Breast epithelium (tissue), 4 donors: ENCODE results near the gene TMEM50B. TPM values are rescaled to one million over a fixed set of nuclear protein-coding genes. Genes with fewer than 3 reads are reported as not detected.
"Not testable (repeated sequence)": the region's sequence is repeated elsewhere in the genome, so short reads cannot be mapped to it uniquely, and the experiment has no call there.

Source experiments
- DNase-seq, 2 donors: peaks; one replicate each; pipeline ENCODE4 v3.0.0-alpha.2; 2019; ENCODE audit warnings: low spot score in 2 of 2
- H3K27ac ChIP-seq, 2 donors: fragments of 200-600 bp; sonication (generic) in 1 of 2; one replicate each; pipeline ENCODE4 v1.5.1; 2016 to 2019; ENCODE audit warnings: mild to moderate bottlenecking in 1 of 2
- H3K27me3 ChIP-seq, 2 donors: fragments of 200-600 bp; sonication (generic) in 1 of 2; one replicate each; pipeline versions ENCODE4 v1.5.1 to v1.6.0; 2017 to 2019; ENCODE audit warnings: control low read depth in 1 of 2, mild to moderate bottlenecking in 1 of 2
- H3K36me3 ChIP-seq: fragments of 200-600 bp; one replicate; pipeline ENCODE4 v1.5.1; 2019
- H3K4me1 ChIP-seq, 2 donors: fragments of 200-600 bp; sonication (generic); one replicate each; pipeline ENCODE4 v1.5.1; 2016 to 2019; ENCODE audit warnings: control low read depth in 1 of 2
- H3K4me3 ChIP-seq, 3 donors: fragments of 200-600 bp; sonication (generic); 1 replicate in 2 of 3; 2 replicates in 1 of 3; pipeline ENCODE4 v1.5.1; 2016 to 2019; ENCODE audit warnings: mild to moderate bottlenecking in 3 of 3, moderate library complexity in 2 of 3
- H3K9me3 ChIP-seq, 2 donors: fragments of 200-600 bp; sonication (generic) in 1 of 2; one replicate each; pipeline ENCODE4 v1.5.1; 2016 to 2019; ENCODE audit warnings: control low read depth in 1 of 2
- POLR2A ChIP-seq: fragments of 450-650 bp; IDR thresholded peaks from one replicate; pipeline ENCODE4 v1.6.1; 2016; ENCODE audit warnings: antibody characterized with exemption, mild to moderate bottlenecking, moderate library complexity
- POLR2AphosphoS5 ChIP-seq, 3 donors: sonication (generic); formaldehyde crosslinking; IDR thresholded peaks; one replicate each; pipeline ENCODE4 v1.6.1; 2017; ENCODE audit warnings: antibody characterized with exemption in 3 of 3
- intact Hi-C: fragments of 100-400 bp; cut with DNase I; formaldehyde crosslinking; loops from one replicate; pipeline ENCODE4 v1.15.1; 2023; ENCODE audit warnings: low total_unique reads
- total RNA-seq, 3 donors: library from RNA; depleted of rRNA; stranded (reverse); fragments of >200 nt; gene quantifications; one replicate each; pipeline ENCODE4 v1.1.0, GENCODE V29; 2016
- TF ChIP-seq, protein P1 (sequence below), 3 donors: fragments of 450-650 bp; IDR thresholded peaks; one replicate each; pipeline ENCODE4 v1.5.1; 2016 to 2017; ENCODE audit warnings: antibody characterized with exemption in 3 of 3, mild to moderate bottlenecking in 3 of 3, moderate library complexity in 3 of 3

TMEM50B gene
- total RNA-seq, 3 donors from 2014 or later: 88.8 to 92.8 (median 91.8) TPM

DNA sequence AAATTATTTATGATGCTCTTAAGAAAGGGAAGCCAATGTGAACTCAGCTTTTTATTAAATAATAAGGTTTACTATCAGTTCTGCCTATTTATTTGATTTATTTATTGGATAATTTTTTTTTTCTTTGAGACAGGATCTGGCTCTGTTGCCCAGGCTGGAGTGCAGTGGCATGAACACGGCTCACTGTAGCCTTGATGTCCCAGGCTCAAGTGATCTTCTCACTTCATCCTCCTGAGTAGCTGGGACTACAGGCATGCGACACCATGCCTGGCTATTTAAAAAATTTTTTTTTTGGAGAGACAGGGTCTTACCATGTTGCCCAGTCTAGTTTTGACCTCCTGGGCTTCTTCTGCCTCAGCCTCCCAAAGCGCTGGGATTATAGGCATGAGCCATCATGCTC is 32.7 kb upstream of the TMEM50B start:
- TF ChIP-seq, protein P1, sequence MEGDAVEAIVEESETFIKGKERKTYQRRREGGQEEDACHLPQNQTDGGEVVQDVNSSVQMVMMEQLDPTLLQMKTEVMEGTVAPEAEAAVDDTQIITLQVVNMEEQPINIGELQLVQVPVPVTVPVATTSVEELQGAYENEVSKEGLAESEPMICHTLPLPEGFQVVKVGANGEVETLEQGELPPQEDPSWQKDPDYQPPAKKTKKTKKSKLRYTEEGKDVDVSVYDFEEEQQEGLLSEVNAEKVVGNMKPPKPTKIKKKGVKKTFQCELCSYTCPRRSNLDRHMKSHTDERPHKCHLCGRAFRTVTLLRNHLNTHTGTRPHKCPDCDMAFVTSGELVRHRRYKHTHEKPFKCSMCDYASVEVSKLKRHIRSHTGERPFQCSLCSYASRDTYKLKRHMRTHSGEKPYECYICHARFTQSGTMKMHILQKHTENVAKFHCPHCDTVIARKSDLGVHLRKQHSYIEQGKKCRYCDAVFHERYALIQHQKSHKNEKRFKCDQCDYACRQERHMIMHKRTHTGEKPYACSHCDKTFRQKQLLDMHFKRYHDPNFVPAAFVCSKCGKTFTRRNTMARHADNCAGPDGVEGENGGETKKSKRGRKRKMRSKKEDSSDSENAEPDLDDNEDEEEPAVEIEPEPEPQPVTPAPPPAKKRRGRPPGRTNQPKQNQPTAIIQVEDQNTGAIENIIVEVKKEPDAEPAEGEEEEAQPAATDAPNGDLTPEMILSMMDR (IDR thresholded peaks at IDR 0.05): no peak
- TF ChIP-seq POLR2A (no peak), POLR2AphosphoS5 (IDR thresholded peaks at IDR 0.05) (no peak)
- H3K36me3 ChIP-seq: no peaks in the 10 kb centered on the region

DNA sequence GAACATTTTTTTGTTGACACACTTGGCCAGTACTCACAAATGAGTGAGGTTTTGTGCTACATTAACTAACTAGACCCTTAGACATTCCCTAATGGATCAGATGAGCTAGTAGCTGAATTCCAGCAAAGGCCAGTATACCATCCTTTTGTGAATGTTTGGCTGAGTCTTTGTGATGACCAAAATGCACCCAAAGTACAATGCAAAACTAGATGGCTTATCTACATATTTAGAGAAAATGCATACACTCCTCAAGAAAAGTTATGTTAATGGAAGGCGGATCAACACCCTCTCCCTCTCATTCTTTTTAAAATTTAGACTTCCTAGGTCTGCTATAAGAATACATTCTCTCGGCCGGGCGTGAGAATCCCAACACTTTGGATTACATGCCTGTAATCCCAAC is 31.9 kb upstream of the TMEM50B start:
- no peak for DNase-seq
- H3K4me1 ChIP-seq: no peaks in the 10 kb centered on the region
- H3K27me3 ChIP-seq: no peaks in the 10 kb centered on the region
- TF ChIP-seq POLR2AphosphoS5 (IDR thresholded peaks at IDR 0.05) (no peak), POLR2A (no peak)
- TF ChIP-seq, protein P1 (IDR thresholded peaks at IDR 0.05): no peak
- no peaks in the 10 kb centered on the region for H3K9me3 ChIP-seq
- H3K27ac ChIP-seq: no peak overlapping the region
- intact Hi-C loops: no loop called here
- no peaks in the 10 kb centered on the region for H3K36me3 ChIP-seq
- no peak overlapping the region for H3K4me3 ChIP-seq

More for the DNA sequence above, 32.7 kb upstream of the TMEM50B start:
- no peak overlapping the region for H3K27ac ChIP-seq
- intact Hi-C loops: no loop called here
- H3K9me3 ChIP-seq: no peaks in the 10 kb centered on the region
- no peak overlapping the region for H3K4me3 ChIP-seq
- no peaks in the 10 kb centered on the region for H3K27me3 ChIP-seq
- DNase-seq: no peak
- no peaks in the 10 kb centered on the region for H3K4me1 ChIP-seq

DNA sequence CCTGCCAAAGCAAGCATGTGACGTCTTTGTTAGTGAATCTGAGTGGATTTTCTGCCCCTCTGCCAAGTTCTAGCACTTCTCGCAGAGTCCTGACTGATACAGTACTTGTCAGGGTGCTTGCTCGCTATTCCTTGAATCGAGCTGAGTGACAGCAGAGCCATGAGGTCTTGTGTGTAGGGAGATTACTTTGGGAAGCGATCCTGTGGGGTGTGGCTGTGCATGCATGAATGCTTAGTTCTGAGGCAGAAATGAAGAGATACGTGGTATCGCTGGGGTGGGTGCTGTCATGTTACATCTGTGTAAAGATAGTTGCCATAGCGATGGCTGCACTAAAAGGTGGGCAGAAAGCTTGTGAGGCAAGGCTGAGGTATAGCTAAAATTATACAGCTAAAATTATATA is 31.1 kb upstream of the TMEM50B start:
- H3K4me3 ChIP-seq: no peak overlapping the region
- no peak overlapping the region for H3K27ac ChIP-seq
- H3K27me3 ChIP-seq: no peaks in the 10 kb centered on the region
- intact Hi-C loops: no loop called here
- TF ChIP-seq POLR2AphosphoS5 (IDR thresholded peaks at IDR 0.05) (no peak), POLR2A (no peak)
- TF ChIP-seq, protein P1 (IDR thresholded peaks at IDR 0.05): no peak
- H3K4me1 ChIP-seq: no peaks in the 10 kb centered on the region
- DNase-seq: no peak
- H3K9me3 ChIP-seq: no peaks in the 10 kb centered on the region
- H3K36me3 ChIP-seq: no peaks in the 10 kb centered on the region

DNA sequence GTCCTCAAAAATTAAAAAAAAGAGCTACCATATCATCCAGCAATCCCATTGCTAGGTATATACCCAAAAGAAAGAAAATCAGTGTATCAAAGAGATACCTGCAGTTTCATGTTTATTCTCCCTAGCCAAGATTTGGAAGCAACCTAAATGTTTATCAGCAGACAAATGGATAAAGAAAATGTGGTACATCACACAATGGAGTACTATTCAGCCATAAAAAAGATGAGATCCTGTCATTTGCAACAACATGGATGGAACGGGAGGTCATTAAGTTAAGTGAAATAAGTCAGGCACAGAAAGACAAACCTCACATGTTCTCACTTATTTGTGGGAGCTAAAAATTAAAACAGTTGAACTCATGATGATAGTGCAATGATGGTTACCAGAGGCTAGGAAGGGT is 27.2 kb upstream of the TMEM50B start:
- H3K27ac ChIP-seq, H3K4me1 ChIP-seq, H3K36me3 ChIP-seq, DNase-seq, H3K27me3 ChIP-seq, H3K4me3 ChIP-seq, intact Hi-C loops, H3K9me3 ChIP-seq: not testable (repeated sequence)

DNA sequence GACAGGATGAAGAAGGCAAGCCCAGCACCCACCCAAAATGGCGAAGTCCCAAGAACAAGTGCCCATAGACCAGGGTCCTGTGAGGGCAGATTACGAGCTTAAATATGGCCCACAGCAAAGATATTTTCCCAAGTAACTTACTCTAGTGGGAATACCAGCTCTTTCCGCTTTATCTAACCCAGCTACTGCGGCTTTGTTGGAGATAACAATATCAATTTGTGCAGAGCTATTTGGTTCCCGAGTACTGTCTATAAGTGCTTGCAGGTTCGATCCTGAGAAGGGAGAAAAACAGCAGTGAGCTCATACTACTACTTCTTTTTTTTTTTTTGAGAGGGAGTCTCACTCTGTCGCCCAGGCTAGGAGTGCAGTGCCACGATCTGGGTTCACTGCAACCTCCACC is 26.1 kb upstream of the TMEM50B start:
- intact Hi-C loops: no loop called here
- H3K36me3 ChIP-seq: no peaks in the 10 kb centered on the region
- no peaks in the 10 kb centered on the region for H3K27me3 ChIP-seq
- no peak overlapping the region for H3K4me3 ChIP-seq
- H3K4me1 ChIP-seq: no peaks in the 10 kb centered on the region
- DNase-seq: no peak
- TF ChIP-seq, protein P1 (IDR thresholded peaks at IDR 0.05): no peak
- TF ChIP-seq POLR2AphosphoS5 (IDR thresholded peaks at IDR 0.05) (no peak), POLR2A (no peak)
- H3K9me3 ChIP-seq: no peaks in the 10 kb centered on the region
- no peak overlapping the region for H3K27ac ChIP-seq

DNA sequence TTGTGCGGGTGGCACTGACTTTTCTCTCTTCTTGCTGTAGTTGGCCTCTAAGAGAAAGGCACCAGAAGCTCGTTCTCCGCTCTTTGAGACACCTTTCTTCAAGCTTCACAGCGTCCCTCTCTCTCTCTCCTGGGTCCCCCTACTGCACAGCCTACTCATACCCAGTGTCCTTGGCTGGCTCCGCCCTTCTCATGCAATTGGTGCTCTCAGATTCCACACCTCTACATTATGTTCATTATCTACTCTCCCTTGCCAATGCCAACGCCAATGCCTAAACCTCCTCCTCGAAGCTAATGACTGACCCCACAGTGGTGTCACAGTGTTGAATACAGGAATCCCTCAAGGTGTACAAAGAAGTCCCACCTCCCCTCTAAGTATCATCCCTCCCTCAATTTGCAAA is 16.6 kb upstream of the TMEM50B start:
- Histone ChIP-seq H3K4me1 (no peaks in the 10 kb centered on the region), H3K27ac (no peak overlapping the region), H3K9me3 (no peaks in the 10 kb centered on the region), H3K4me3 (no peak overlapping the region), H3K27me3 (no peaks in the 10 kb centered on the region), H3K36me3 (no peaks in the 10 kb centered on the region)
- no peak for TF ChIP-seq POLR2A
- intact Hi-C loops: no loop called here
- DNase-seq: no peak
